Left lung (tissue), 10 donors: Measurements from ENCODE around the gene SYCP2. TPM values are rescaled to one million over a fixed set of nuclear protein-coding genes. Genes with fewer than 3 reads are reported as not detected.
A peak's percentile ranks its signal among the peaks of the same experiment; 100 is the strongest.
"Not testable (repeated sequence)": the region's sequence is repeated elsewhere in the genome, so short reads cannot be mapped to it uniquely, and the experiment has no call there.

ENCODE experiments used
- ATAC-seq: fragments of 200-7000 bp; cut with Tn5 transposase; one replicate; pipeline ENCODE4 v1.9.1; 2020; ENCODE audit warnings: moderate library complexity
- DNase-seq, 4 donors: peaks; one replicate each; pipeline ENCODE4 v3.0.0-alpha.2; 2013 to 2020
- H3K27ac ChIP-seq, 2 donors: fragments of 200-600 bp; sonication (generic) in 1 of 2; one replicate each; pipeline versions ENCODE4 v1.5.0 to v1.8.0; 2020 to 2021
- H3K27me3 ChIP-seq, 2 donors: fragments of 200-600 bp; sonication (generic) in 1 of 2; one replicate each; pipeline versions ENCODE4 v1.5.0 to v1.8.0; 2020 to 2021
- H3K36me3 ChIP-seq, 2 donors: fragments of 200-600 bp; sonication (generic) in 1 of 2; one replicate each; pipeline versions ENCODE4 v1.5.0 to v1.8.0; 2020 to 2021
- H3K4me1 ChIP-seq, 2 donors: fragments of 200-600 bp; one replicate each; pipeline ENCODE4 v1.8.0; 2021
- H3K4me3 ChIP-seq, 2 donors: fragments of 200-600 bp; sonication (generic) in 1 of 2; one replicate each; pipeline versions ENCODE4 v1.5.0 to v1.8.0; 2020 to 2021; ENCODE audit warnings: mild to moderate bottlenecking in 1 of 2
- H3K9me3 ChIP-seq, 2 donors: fragments of 200-600 bp; sonication (generic) in 1 of 2; one replicate each; pipeline versions ENCODE4 v1.5.0 to v1.8.0; 2020 to 2021
- intact Hi-C, 2 donors: fragments of 100-400 bp; cut with DNase I; formaldehyde crosslinking; loops; one replicate each; pipeline versions ENCODE4 v1.11.2 to v1.14.2; 2022
- polyA plus RNA-seq, 6 donors: library from polyadenylated mRNA; unstranded; fragments of 120-200 nt; gene quantifications; one replicate each; pipeline ENCODE4 v1.2.1, GENCODE V29; 2013; ENCODE audit not compliant: insufficient read length in 6 of 6
- total RNA-seq, 2 donors: library from RNA; stranded (reverse); fragmentation: NEBNext Ultra II Directional; extraction: Animal tissue kit (Norgen Biotek cat#: 25700); gene quantifications; one replicate each; pipeline ENCODE4 v1.2.1, GENCODE V29; 2021
- TF ChIP-seq, protein P1 (sequence below), 2 donors: fragments of 200-600 bp; sonication (generic) in 1 of 2; IDR thresholded peaks; one replicate each; pipeline versions ENCODE4 v1.5.0 to v1.8.0; 2021; ENCODE audit warnings: antibody characterized with exemption in 2 of 2
- donor health status: DM: no; HTN: yes; CAD: no.
- donor health status: DM: no; HTN: no; CAD: no.

Gene SYCP2
- total and polyA plus RNA-seq, 8 donors, result 1.8 to 12.0 (median 9.1) TPM

- Histone ChIP-seq H3K4me3 (no peak overlapping the region), H3K4me1 (no peaks in the 10 kb centered on the region), H3K27ac (no peak overlapping the region), H3K9me3 (no peaks in the 10 kb centered on the region), H3K36me3 (no peaks in the 10 kb centered on the region), H3K27me3 (no peaks in the 10 kb centered on the region)
- DNase-seq (no peak), ATAC-seq (no peak)
- TF ChIP-seq, protein P1, sequence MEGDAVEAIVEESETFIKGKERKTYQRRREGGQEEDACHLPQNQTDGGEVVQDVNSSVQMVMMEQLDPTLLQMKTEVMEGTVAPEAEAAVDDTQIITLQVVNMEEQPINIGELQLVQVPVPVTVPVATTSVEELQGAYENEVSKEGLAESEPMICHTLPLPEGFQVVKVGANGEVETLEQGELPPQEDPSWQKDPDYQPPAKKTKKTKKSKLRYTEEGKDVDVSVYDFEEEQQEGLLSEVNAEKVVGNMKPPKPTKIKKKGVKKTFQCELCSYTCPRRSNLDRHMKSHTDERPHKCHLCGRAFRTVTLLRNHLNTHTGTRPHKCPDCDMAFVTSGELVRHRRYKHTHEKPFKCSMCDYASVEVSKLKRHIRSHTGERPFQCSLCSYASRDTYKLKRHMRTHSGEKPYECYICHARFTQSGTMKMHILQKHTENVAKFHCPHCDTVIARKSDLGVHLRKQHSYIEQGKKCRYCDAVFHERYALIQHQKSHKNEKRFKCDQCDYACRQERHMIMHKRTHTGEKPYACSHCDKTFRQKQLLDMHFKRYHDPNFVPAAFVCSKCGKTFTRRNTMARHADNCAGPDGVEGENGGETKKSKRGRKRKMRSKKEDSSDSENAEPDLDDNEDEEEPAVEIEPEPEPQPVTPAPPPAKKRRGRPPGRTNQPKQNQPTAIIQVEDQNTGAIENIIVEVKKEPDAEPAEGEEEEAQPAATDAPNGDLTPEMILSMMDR (IDR thresholded peaks at IDR 0.05), result no peak
- intact Hi-C loops, result no loop called here
Measured at GRCh38 chr20:59958626-59959025, 25.2 kb upstream of the SYCP2 start.

DNA sequence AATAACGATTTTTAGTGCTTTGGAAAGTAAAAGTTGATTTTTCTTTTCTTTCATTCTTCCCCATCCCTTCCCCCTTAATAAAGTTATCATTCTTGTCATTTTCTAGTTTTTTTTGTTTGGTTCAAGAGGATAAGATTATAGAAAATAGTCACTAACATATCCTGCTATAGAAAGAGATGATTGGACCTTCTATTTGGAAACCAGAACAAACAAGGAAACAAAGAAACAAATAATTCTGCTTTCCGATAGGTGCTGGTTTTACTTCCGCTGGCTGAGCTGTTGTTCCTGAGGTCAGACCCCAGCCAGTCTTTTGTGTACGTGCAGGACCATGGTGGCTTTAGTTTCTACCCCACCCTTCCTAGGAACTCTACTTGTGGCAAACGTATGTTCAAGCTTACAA is 24.7 kb upstream of the SYCP2 start, which contains the start of gene CDH26:
Gene CDH26, plus strand, starts transcription at position 301 of the 400 bp plus-strand sequence. CDS start 304 bp downstream, outside the sequence.
- ATAC-seq, result no peak
- intact Hi-C loops, result no loop called here

DNA sequence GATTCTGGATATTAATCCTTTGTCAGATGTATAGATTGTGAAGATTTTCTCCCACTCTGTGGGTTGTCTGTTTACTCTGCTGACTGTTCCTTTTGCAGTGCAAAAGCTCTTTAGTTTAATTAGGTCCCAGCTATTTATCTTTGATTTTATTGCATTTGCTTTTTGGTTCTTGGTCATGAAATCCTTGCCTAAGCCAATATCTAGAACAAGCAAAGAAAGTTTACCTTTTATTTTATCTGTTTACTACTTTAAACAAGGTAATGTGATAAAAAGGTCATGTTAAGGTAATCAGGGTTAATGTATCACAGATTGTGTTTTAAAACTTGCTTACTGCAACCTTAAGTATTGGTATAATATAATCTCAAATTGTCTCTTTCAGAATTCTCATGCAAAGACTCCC is 24.1 kb upstream of the SYCP2 start:
- H3K4me1 ChIP-seq, H3K4me3 ChIP-seq, ATAC-seq, H3K9me3 ChIP-seq, H3K36me3 ChIP-seq, DNase-seq, intact Hi-C loops, H3K27me3 ChIP-seq, H3K27ac ChIP-seq: not testable (repeated sequence)

More for the DNA sequence above, 24.7 kb upstream of the SYCP2 start, which contains the start of gene CDH26:
- H3K36me3 ChIP-seq, result peaks cover 0 to 2% of the 10 kb centered on the region in 2 donors
- no peak for DNase-seq
- no peak within 1 kb of the TSS for H3K27ac ChIP-seq
- no peaks in the 10 kb centered on the region for H3K4me1 ChIP-seq
- no peak within 1 kb of the TSS for H3K4me3 ChIP-seq
- H3K27me3 ChIP-seq, result no peaks in the 10 kb centered on the region
- no peaks in the 10 kb centered on the region for H3K9me3 ChIP-seq
- TF ChIP-seq, protein P1 (IDR thresholded peaks at IDR 0.05), result no peak

DNA sequence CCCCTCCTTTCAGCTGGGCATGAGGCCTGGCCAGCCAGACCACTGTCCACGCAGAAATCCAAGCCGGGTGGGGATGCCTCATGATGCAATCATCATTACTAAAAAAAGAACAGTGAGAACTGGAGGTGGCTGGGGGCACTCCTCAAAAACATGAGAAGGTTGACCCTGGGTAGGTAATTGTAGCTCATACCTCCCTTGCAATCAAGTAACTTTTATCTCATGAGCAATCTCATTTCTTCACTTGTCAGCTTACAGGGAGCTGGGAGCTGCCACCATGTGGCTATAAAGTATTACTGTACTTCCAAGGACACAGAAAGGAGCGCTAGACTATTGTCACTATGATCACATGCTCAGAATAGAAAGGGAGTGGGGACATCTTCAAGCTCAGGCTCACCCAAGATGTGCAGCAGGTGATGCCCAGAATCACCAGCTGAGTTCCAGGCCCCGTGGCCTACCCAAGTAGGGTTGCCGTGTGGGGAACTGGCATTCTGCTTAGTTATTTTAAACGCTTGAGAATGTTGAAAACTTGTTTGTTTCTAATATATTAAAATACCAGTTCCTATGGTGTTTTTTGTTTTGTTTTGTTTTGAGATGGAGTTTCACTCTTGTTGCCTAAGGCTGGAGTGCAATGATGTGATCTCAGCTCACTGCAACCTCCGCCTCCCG is 21.8 kb upstream of the SYCP2 start:
- H3K9me3 ChIP-seq, result no peaks in the 10 kb centered on the region
- no peak overlapping the region for H3K27ac ChIP-seq
- TF ChIP-seq, protein P1 (IDR thresholded peaks at IDR 0.05), result no peak
- ATAC-seq, result peak; percentile 55
- peaks cover 0 to 6% of the 10 kb centered on the region in 2 donors for H3K36me3 ChIP-seq
- no peaks in the 10 kb centered on the region for H3K4me1 ChIP-seq
- intact Hi-C loops, result no loop called here
- H3K4me3 ChIP-seq, result no peak overlapping the region
- no peaks in the 10 kb centered on the region for H3K27me3 ChIP-seq
- no peak for DNase-seq

GRCh38 chr20:59954718-59955117 is 21.3 kb upstream of the SYCP2 start:
- Histone ChIP-seq H3K9me3 (no peaks in the 10 kb centered on the region), H3K36me3 (peaks cover 0 to 9% of the 10 kb centered on the region in 2 donors), H3K27me3 (no peaks in the 10 kb centered on the region), H3K27ac (no peak overlapping the region), H3K4me3 (no peak overlapping the region), H3K4me1 (no peaks in the 10 kb centered on the region)
- no peak for DNase-seq
- intact Hi-C loops, result no loop called here
- TF ChIP-seq, protein P1 (IDR thresholded peaks at IDR 0.05), result no peak
- ATAC-seq, result no peak
